HG03175 (cell line): Measurements from ENCODE around the gene INPP4B.

Source experiments
- ATAC-seq: cut with Tn5 transposase; IDR thresholded peaks from one replicate; pipeline ENCODE4 v1.9.1; 2021; ENCODE audit warnings: mild to moderate bottlenecking, moderate library complexity; ENCODE audit not compliant: unreplicated experiment

The INPP4B gene

GRCh38 chr4:142846108-142846728 lies at the start of gene INPP4B:
Gene INPP4B, minus strand, starts transcription at chr4:142846301.
- no peak for ATAC-seq

- no peak for ATAC-seq
Measured at GRCh38 chr4:142893012-142893411, 46.9 kb upstream of the INPP4B start.

- no peak for ATAC-seq
Measured at GRCh38 chr4:142886566-142886965, 40.5 kb upstream of the INPP4B start.

- no peak for ATAC-seq
Measured at GRCh38 chr4:142883040-142883832, 37.1 kb upstream of the INPP4B start.

DNA sequence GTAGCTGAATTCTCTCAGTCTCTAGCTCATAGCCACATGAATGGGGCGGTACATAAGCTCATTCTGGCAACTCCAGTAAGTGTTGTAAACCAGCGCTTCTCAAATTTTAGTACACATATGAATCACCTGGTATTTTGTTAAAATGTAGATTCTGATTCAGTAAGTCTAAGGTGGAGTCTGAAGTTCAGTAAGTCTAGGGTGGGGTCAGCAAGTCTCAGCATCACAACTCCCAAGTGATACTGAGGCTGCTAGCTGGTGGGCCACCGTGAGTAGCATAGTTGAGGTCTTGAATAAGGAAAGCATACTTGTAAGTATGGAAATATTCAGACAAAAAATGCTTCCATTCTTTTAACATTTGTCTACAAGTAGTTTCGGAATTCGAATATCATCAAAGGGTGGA lies 36.1 kb upstream of the INPP4B start:
- ATAC-seq = no peak

- no peak for ATAC-seq
Measured at GRCh38 chr4:142881331-142881730, 35.2 kb upstream of the INPP4B start.

DNA sequence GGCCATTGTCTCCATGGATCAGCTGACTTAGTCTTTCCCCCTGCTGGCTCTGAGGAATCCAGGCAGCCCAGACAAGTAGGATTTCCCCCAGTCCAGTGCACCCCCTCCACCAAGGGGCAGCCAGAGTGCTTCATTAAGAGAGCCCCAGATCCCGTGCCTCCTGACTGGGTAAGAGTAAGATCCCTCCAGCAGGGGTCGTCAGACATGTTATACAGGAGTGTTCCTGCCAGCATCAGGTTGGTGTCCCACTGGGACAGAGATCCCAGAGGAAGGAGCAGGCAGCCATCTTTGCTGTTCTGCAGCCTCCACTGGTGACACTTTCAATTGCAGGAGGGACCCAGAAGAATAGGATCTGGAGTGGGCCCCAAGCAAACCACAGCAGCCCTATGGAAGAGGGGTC lies 29.0 kb upstream of the INPP4B start:
- no peak for ATAC-seq

DNA sequence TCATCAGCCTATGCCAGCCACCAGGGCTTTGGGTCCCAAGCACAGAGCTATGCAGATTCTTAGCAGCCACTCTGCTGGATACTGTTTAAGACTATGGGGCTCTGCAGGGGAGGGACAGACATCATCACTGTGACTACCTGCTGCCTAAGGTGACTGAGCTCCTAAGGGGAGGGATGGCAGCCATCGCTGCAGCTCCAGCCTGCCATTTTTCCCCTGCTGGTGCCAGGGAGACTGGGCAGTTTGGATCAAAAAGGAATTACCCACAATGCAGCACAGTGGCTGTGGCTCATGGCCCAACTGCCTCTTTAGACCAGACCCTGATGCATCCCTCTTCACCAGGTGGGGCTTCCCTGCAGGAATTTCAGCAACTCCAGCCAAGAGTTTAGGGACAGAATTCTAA lies 28.6 kb upstream of the INPP4B start:
- ATAC-seq = no peak

- no peak for ATAC-seq
Measured at GRCh38 chr4:142866685-142867084, 20.6 kb upstream of the INPP4B start.

- no peak for ATAC-seq
Measured at GRCh38 chr4:142861351-142861750, 15.2 kb upstream of the INPP4B start.

DNA sequence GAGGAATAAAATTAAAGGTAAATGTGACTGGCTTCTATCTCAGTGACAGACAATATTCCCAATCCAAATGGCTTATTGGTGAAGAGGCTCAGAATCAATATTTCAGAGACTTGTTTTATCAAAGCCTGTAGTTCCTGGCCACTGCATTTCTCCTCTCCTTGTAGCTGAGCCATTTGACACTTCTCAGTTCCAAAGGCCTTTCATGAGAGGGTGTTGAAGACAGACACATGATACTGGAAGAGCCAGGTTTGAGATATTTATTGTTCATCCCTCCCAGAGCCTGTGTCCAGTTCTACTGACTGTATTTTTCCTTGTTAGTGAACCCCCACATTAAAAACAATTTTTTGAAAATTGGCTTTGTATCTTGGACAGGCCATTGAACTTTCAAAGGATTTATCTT lies 12.9 kb upstream of the INPP4B start:
- no peak for ATAC-seq

DNA sequence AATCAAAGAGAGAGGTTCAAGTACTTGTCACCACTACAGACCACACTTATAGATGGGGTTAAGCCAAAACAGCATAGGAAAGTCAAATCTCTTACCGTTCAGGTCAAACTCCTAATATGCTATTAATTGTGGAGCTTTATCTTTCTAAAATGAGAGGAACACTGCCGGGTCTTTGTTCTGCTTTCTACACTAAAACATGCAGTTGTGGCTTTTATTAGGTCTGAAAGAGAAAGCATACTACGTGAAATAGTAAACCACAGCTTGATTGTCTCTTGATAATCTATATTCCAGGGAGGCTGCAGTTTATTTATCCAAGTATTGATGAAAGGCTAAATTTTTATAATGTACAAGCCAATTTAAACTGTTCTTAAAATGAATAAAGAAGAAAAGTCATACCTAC lies 12.3 kb upstream of the INPP4B start:
- ATAC-seq = no peak

GRCh38 chr4:142856576-142856975 lies 10.5 kb upstream of the INPP4B start:
- ATAC-seq = no peak

- ATAC-seq = no peak
Measured at GRCh38 chr4:142850478-142850877, 4.4 kb upstream of the INPP4B start.

GRCh38 chr4:142846729-142847596 lies 862 bp upstream of the INPP4B start:
- ATAC-seq = no peak

GRCh38 chr4:142845293-142846107 lies 601 bp downstream of the INPP4B start:
- no peak for ATAC-seq

GRCh38 chr4:142844782-142845181 lies 1.3 kb downstream of the INPP4B start:
- no peak for ATAC-seq

DNA sequence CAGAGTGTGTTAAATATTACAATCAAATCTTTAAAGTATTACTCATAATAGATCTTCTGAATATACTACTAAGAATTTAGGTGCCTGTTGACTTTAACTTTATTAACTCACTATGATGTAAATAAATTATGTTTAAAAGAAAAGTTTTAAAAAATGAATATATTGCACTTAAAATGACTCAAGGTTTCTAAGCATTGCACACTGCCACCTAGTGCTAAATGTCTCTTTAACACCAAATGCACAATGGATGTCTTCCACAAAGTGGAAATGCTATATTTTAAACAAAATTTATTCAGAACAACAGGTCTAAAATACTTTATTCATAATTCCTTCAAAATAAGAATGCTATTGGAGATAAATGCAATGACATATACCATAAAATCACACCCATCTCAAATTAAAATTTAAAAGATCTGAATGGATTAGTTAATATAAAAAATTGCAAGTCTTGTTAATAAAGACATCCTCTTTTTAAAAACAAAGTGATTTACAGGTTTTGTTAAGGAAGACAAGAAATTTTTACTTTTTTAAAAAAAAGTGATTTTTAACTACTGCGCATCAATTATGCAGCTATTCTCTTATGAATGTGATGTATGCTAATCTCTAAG lies 5.5 kb downstream of the INPP4B start:
- ATAC-seq = no peak

DNA sequence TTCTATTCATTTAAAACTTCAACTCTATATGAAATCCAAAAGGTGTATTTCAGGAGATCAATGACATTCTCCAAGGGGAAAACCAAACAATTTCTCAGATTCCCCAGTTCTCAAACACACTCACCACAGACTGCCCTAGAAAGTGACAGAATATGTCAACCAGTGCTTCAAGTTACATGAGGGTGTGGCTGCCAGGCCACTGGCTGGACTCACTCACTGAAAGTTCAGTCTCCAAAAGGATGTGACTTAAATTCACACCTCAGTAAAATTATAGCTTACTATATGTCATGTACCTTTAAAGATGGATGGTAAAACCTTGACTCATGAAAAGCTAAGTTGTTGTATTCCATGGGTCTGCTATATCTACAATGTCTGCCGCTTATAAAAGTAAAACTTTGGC lies 7.3 kb downstream of the INPP4B start:
- ATAC-seq = no peak

- ATAC-seq = no peak
Measured at GRCh38 chr4:142832022-142832421, 14.1 kb downstream of the INPP4B start.
